Umbilical cord (tissue), 2 donors: Measurements from ENCODE around the gene MUTYH. TPM values are rescaled to one million over a fixed set of nuclear protein-coding genes. Genes with fewer than 3 reads are reported as not detected.
A peak's percentile ranks its signal among the peaks of the same experiment; 100 is the strongest.
"Not testable (repeated sequence)": the region's sequence is repeated elsewhere in the genome, so short reads cannot be mapped to it uniquely, and the experiment has no call there.

Experiments used
- DNase-seq: peaks from one replicate; pipeline ENCODE4 v3.0.0-alpha.2; 2015; ENCODE audit warnings: low spot score
- total RNA-seq: library from RNA; depleted of rRNA; stranded (reverse); fragments of >200 nt; gene quantifications from one replicate; pipeline ENCODE4 v1.2.3, GENCODE V29; 2014; ENCODE audit warnings: low replicate concordance; ENCODE audit not compliant: insufficient read depth

Gene MUTYH
- total RNA-seq, 1 donor from 2014 or later: 7.2 TPM

DNA sequence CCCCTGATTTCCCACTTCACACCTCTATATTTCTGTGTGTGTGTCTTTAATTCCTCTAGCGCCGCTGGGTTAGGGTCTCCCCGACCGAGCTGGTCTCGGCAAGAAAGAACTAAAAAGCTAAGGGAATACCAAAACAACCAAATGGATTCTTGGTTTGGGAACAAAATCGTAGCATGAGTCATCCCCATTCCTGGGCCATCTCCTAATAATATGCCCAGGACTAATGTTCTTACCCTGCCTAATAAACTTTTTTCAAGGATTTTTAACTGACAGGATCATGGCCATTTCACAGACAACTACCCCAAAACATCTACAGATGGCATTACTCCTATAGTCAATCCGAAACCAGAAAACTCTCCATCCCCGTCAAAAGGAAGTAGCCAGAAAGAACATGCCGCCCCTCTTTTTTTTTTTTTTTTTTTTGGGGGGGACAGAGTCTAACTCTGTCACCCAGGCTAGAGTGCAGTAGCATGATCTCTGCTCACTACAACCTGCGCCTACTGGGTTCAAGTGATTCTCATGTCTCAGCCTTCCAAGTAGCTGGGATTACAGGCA lies 17.7 kb downstream of the MUTYH start:
- no peak for DNase-seq

DNA sequence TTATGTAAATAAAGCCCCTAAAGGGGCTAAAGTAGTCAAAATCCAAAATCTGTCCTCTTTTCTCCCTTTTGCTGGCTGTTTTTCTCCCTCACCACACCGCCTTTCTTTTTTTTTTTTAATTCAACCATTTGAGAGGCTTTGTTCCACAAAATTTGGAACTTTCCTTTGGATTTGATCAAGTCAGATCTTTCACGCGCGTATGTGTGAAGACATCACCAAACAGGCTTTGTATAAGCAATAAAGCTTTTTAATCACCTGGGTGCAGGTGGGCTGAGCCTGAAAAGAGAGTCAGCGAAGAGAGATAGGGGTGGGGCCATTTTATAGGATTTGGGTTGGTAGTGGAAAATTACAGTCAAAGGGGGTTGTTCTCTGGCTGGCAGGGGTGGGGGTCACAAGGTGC lies 18.8 kb downstream of the MUTYH start:
- DNase-seq: no peak

DNA sequence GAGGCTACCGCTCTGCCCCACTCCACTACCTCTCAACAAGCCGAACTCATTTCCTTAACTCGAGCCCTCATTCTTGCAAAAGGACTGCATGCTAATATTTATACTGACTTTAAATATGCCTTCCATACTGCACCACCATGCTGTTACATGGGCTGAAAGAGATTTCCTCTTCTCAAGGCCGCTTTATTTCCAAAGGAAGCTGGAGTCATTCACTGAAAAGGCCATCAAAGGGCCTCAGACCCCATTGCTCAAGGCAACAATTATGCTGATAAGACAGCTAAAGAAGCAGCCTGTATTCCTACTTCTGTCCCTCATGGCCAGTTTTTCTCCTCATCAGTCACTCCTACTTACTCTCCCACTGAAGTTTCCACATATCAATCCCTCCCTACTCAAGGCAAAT lies 20.5 kb downstream of the MUTYH start:
- DNase-seq: no peak

DNA sequence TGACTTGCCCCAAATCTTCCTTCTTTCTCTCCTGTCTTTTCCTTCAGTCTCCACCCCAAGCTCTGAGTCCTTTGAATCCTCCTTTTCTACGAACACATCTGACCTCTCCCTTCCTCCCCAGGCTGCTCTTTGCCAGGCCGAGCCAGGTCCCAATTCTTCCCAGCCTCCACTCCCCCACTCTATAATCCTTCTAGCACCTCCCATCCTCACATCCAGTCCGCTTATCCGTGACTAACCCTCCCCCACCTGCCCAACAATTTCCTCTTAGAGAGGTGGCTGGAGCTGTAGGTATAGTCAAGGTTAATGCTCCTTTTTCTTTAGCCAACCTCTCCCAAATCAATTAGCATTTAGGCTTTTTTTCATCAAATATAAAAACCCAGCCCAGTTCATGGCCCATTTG lies 23.1 kb downstream of the MUTYH start:
- no peak for DNase-seq

DNA sequence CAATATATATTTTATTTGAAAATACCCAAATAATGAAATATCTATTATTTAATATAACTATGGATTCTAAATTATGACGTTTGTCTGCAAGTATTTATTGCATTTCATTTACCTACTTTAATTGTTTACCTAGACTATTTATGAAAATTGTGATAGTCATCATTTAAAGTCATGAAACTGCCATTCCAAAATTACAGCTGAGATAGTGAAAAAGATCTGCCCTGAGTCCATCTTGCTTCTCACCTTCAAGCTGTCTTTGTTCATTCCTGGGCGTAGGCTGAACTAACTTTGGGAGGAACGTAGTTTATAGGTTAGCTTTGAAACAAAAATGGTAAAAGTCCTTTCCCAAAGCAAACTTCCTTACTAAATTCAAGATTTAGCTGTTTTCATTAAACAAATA lies 26.0 kb downstream of the MUTYH start:
- no peak for DNase-seq

DNA sequence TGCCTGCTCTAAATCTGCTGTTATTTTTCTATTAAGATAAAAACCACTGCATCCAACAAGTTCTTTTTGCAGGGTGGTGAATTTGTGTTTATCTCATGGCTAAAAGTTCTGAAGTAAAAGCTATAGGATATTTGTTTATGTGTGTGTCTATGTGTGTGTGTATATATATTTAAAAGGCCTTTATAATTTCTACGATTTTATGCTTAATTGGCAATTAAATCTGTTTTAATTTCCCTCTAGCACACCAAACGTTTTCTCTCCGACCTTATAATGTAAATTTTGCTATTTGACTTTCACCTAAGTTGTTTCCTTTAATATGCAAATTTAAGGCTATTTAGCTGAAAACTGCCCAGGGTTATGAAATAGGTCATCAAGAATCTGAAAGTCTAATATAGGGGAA lies 33.3 kb downstream of the MUTYH start:
- DNase-seq: no peak

DNA sequence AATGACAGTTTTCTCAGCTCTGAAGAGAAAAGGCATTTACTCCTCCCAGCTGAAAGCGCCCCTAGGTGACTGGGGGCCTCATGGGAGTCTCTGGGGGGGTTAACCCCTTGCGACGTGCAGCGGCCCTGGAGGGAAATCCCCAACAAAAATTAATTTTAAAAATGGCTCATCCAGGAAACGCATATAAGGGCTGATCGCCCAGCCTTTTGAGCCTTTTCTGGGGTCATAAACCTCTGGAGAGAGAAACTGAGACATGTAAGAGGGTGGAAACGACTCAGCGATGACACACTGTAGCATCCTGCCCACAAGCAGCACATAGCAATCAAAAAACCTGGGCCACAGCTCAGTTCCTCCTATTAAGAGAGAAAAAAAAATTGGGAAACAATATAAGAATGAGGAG lies 33.9 kb downstream of the MUTYH start:
- DNase-seq: no peak

DNA sequence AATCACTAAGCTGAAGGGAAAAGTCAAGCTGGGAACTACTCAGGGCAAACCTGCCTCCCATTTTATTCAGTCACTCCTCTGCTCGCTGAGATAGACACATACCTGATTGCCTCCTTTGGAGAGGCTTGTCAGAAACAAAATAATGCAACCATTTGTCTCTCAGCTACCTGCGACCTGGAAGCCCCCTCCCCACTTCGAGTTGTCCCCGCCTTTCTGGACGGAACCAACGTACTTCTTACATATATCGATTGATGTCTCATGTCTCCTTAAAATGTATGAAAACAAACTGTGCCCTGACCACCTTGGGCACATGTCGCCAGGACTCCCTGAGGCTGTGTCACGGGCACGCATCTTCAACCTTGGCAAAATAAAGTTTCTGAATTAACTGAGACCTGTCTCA lies 35.0 kb downstream of the MUTYH start:
- DNase-seq: no peak

DNA sequence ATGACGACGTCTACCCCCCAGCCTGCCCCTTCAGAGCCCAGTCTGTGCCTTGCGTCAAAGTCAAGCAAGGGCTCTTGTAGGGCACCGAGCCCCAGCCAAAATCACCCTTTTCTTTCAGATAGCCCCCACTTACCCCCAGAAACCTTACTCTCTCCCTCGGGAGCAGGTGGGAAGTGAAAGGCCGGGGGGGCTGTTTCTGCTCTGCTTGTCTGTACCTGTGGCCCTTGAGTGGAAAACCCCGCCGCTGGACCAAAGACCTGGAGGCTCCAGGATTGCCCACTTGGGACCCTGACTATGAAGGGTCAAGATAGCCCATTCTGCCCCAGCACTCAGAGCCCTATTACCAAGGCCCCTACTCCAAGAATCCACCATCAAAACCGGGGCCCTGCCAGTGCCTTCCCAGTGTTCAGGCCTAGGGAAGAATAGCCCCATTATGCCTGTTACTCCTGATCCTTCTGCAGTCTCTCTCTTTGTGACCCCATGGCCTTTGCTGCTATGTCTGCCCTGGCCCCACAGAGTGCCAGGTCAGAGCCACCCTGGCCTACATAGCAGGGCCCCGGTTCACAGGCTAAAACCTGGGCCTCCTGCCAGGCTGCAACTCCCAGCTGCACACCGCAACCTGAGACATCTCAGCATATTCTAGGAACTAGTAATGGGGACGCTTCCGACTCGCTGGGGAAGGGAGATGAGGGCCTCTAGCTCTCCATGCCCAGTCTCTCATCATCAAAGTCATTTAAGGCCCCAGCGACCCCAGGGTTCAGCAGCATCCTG lies 35.7 kb downstream of the MUTYH start:
- DNase-seq: no peak

DNA sequence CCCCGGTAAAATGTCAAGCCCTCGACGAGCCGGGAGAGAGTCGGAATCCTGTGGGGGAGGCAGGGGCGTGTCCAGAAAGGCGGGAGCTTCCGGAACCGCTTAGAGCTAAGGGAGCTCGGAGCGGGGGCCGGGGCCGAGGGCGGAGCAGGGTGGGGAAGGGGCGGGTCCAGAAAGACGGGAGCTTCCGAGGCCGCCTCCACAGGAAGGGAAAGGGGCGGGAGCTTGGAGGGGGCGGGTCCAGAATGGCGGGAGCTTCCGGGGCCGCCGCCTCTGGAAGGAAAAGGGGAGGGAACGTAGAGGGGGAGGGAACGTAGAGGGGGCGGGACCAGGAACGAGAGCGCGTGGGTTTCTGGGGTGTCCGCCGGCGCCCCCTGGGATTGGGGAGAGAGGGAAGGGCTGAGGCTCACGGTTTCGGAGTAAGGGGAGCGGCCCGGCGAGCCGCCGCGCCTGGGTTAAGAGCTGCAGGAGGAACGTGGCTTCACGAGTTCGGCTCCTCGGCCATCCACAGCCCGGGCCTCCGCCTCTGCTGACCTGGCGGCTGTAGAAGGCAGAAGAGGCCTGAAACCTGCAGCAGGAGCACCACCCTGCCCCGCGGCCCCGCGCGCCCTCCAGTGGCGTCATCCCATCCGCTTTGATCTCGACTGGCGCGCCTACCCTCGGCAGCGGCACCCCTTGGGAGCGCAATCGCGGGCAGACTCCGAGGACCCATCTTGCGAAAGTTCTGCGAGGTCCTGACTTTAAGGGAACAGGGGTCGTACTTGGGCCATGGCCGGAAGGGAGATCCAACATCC lies 36.5 kb downstream of the MUTYH start:
- DNase-seq: peak; percentile 99

DNA sequence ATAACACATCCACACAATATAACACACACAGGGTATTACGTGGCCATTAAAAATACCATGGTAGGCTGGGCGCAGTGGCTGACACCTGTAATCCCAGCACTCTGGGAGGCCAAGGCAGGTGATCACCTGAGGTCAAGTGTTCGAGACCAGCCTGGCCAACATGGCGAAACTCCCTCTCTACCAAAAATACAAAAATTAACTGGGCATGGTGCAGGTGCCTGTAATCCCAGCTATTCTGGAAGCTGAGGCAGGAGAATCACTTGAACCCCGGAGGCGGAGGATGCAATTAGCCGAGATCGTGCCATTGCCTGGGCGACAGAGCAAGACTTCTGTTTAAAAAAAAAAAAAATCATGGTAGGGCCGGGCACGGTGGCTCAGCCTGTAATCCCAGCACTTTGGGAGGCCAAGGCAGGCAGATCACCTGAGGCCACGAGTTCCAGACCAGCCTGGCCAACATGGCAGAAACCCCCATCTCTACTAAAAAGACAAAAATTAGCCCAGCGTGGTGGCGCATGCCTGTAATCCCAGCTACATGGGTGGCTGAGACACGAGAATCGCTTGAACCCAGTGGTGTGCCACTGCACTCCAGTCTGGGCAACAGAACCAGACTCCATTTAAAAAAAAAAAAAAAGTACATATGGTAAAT lies 37.6 kb downstream of the MUTYH start:
- DNase-seq: no peak

DNA sequence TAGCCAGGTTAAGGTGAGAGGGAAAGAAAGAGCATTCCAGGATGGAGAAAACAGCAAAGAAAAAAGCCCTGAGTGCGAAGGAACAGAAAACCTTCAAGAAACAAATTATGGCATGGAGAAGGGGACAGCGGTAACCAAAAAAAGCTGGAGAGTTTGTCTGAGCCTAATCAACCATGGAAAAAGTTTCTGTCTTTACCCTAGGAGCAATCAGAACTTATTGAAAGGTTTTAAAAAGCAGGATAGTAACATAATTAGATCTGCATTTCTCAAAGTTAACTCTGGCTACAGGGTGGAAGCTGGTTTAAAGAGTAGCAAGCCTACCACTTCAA lies 39.6 kb downstream of the MUTYH start:
- DNase-seq: no peak

DNA sequence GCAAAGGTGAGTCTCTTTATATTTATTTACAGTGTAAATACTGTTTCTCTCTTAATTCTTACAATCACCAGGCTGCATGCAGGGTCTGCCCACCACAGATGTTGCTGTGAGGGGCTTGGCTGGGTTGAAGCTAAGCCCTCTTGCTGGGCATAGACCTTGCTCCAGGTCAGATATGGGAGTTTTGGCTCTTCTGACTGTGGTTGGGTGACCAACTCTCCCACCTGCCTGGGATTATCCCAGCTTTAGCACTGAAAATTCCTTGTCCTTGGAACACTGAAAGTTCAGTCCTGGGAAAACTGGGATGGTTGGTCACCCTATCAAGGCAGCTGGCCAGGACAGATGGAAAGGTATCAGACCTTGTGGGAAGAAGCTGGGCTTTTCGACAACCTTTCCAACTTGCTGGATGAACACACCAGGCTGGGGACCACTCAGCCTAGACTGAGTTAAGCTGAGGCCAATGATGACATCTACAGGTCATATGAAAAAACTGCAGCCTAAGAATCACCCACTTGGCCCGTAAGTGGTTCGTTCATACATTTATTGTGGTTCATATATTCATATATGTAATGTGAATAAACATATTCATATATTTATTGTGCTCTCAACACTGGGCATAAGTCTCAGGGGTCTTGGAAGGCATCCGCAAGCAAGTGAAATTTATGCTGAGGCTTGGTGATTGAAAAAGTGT lies 40.1 kb downstream of the MUTYH start:
- DNase-seq: peak; percentile 79

DNA sequence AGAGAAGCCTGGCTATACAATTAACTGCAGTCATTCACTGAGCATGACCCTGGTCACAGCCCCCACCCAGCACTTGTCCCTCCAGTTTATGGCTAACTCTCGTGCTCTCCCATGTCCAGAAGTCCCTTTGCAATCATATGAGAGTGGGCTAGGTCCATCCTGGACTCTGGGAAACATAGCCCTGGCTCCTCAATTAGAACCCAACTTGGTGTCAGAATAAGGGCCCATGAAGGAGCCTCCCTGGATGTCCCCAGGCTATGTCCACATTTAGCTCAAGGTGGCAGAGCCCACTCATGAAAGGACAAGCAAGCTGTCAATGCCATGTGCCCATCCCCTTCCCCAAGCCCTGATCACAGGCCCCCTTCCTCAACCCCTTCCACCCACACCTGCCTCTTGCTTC lies 40.9 kb downstream of the MUTYH start:
- no peak for DNase-seq

DNA sequence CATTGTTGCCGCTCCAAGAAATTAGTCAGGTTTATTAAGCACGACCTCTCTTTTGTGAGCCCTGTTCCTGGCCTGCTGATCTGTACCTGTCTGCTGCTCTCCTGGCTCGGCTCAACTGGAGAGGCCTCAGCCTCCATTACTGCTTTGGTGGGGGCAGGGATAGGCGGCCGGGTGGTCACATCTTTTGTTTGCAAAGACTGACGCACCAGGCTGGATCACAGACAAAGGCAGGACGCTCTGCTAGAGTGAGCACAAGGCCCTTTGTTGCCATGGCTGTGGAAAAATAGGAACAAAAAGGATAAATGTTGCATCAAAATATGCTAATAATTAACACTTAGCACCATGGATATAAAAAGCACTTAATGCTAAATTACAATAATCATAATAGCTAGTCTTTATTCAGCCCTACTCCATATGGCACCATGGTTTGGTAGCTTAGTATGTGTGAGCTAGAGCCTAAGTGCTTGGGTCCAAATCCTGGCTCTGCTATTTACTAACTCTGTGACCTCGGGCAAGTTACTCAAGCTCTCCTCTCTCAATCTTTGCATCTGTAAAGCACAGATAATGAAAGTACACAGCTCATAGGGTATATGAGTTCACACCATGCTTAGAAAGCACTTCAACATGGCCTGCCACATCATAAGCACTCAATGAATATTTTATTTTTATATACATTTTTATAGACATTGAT lies 42.4 kb downstream of the MUTYH start:
- DNase-seq: no peak

DNA sequence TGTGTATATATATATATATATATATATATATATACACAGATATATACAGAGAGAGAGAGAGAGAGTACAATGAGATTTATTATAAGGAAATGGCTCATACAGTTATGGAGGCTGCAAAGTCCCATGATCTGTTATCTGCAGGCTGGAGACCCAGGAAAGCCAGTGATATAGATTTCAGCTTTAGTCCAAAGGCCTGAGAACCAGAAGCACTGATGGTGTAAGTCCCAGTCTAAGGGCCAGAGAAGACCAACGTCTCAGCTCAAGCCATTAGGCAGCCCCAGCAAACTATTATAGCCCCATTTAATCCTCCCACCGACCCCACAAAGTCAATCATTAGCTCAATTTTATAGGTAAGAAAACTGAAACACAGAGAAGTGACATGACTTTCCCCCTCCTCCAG lies 48.5 kb downstream of the MUTYH start:
- DNase-seq: no peak

DNA sequence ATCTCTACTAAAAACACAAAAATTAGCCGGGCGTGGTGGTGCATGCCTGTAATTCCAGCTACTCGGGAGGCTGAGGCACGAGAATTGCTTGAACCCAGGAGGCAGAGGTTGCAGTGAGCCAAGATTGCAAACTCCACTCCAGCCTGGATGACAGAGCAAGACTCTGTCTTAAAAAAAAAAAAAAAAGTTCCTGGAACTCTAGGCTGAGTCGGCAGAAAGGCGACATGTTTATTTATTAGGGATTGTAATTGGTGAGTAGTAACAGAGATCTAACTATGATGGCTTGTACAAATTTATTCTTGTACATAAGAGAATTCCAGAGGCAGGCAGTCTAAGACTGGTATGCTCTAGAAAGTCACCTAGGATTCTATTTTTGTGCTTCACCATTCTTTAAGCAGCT lies 49.2 kb downstream of the MUTYH start:
- not testable (repeated sequence) for DNase-seq

DNA sequence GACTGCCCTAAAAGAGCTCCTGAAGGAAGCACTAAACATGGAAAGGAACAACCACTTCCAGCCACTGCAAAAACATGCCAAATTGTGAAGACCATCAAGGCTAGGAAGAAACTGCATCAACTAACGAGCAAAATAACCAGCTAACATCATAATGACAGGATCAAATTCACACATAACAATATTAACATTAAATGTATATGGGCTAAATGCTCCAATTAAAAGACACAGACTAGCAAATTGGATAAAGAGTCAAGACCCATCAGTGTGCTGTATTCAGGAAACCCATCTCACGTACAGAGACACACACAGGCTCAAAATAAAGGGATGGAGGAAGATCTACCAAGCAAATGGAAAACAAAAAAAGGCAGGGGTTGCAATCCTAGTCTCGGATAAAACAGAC lies 53.7 kb downstream of the MUTYH start:
- DNase-seq: not testable (repeated sequence)

DNA sequence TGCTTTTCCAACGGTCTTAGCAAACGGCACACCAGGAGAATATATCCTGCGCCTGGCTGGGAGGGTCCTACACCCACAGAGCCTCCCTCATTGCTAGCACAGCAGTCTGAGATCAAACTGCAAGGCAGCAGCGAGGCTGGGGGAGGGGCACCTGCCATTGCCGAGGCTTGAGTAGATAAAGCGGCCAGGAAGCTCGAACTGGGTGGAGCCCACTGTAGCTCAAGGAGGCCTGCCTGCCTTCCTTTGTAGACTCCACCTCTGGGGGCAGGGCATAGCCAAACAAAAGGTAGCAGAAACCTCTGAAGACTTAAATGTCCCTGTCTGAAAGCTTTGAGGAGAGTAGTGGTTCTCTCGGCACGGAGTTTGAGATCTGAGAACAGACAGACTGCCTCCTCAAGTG lies 55.4 kb downstream of the MUTYH start:
- DNase-seq: not testable (repeated sequence)

DNA sequence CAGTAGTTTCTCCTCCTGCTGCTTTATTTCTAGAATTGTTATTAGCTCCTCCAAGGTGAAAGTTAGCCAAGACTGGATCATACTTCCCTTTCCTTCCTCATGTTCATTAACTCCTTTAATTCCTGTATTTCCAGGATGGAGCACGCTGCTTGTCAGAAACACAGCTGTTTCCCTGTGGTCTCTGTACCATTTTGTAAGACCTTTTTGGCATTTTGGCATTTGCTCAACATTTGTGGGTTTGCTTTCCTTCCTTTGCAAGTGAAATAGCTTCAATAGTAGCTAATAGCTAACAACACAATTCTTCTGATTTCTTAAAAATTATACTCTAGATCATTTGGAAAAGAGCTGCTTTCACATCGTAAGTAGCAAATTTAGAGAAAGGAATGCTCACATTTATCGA lies 57.9 kb downstream of the MUTYH start:
- DNase-seq: no peak
